ENCODE results near the gene NOS1AP.

- TF ChIP-seq ZFP3 (CRISPR knock-in tag; IDR thresholded peaks at IDR 0.05) = peak; percentile 76
- no peak for TF ChIP-seq ZC3H10 (CRISPR knock-in tag; IDR thresholded peaks at IDR 0.05)
- TF ChIP-seq TSHZ2 (CRISPR knock-in tag; IDR thresholded peaks at IDR 0.05) = no peak
- no peak for TF ChIP-seq SNAI2 (CRISPR knock-in tag; IDR thresholded peaks at IDR 0.05)
- TF ChIP-seq OSR1 (CRISPR knock-in tag; IDR thresholded peaks at IDR 0.05) = no peak
- no peak for TF ChIP-seq GLIS3 (CRISPR knock-in tag; IDR thresholded peaks at IDR 0.05)
- no peak for TF ChIP-seq RARB (CRISPR knock-in tag; IDR thresholded peaks at IDR 0.05)
- no peak for TF ChIP-seq CREB5 (CRISPR knock-in tag; IDR thresholded peaks at IDR 0.05; ENCODE audit: low read depth)
- TF ChIP-seq BACH2 (CRISPR knock-in tag; IDR thresholded peaks at IDR 0.05; ENCODE audit: borderline replicate concordance) = no peak
- TF ChIP-seq ARNTL (CRISPR knock-in tag; IDR thresholded peaks at IDR 0.05; ENCODE audit: borderline replicate concordance, low read depth) = no peak
- no peak for TF ChIP-seq TCF4 (CRISPR knock-in tag; IDR thresholded peaks at IDR 0.05; ENCODE audit: borderline replicate concordance)
- no peak for TF ChIP-seq ZNF565 (CRISPR knock-in tag; conservative IDR thresholded peaks at IDR 0.05; ENCODE audit: low read depth)
- TF ChIP-seq CSDC2 (CRISPR knock-in tag; IDR thresholded peaks at IDR 0.05) = no peak
These were observed 40.3 kb upstream of the NOS1AP start for GRCh38 chr1:162029157-162029556.

All from SK-N-SH treated with all-trans-retinoic acid at 6 μM for 48 hours (cell line).